ENCODE data around the gene SPATA20.

Gene SPATA20

DNA sequence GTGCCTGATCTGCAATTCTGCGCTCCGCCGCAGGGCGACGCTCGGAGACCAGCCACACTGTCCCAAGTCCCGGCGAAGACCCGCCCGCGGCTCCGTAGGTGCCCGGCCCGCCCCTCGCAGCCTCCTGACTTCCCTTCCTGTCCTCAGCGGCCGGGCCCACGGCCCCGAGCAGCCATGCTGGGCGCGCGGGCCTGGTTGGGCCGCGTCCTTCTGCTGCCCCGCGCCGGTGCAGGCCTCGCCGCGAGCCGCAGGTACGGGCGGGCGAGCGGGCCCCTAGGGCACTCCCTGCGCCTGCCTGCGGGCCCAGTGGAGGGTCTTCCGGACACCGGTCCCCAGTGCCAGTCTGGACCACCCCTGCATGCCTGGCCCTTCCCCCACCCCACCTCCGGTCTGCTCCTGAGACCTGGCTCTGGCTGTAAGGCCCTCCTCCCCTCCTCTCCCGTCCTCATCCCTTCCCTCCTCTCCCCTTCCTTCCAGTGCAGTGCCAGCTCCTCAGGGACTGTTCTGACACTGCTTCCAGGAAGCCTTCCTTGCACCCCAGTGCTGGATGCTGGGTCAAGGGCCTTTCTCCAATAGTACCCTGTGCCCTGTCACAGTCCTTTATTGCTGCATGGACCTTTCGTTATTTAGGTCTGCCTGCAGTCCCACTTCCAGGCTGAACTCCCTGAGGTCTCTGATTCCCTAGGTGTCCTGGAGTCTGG, at the start of gene SPATA20:
Gene SPATA20 (plus strand): TSS at position 140 of the 701 bp plus-strand sequence. CDS start 35 bp downstream, at position 175.
- DNase-seq: peak; percentile 88

DNA sequence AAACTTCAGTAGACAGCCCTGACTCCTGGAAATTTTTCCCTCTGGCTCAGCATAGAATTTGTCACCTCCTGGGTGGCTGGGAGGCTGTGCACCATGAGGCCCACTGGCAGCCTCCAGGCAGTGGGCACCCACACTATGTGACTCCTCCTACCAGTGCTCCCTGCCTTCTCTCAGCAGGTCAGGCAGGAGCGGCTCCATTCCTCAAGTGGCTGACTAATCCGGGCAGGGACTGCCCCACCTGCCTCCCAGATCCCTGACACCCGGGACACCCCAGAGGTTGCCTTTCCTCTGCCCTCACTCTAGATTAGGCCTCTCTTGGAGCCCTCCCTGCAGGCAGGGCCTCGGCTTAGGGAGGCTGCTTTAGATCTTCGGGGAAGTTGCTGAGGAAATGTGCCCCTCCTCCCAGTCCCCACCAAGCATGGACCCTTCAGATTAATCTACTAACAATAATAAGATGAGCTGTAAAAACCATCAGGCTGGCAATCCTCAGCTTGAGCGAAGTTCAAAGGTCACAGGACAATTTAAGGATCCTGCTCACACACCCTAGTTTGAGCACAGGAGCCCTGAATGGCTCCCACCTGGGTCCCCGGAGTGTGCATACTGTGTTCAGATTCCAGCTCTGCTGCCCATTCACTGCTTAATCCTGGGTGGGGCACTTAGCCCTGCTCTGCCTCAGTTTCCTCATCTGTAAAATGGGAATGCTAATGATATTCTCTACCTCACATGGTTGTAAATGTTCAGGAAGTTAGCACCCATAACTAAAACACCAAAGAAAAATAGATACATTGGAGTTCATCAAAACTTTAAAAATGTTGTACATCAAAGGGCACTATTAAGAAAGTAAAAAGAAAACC, 48.7 kb upstream of the SPATA20 start:
- no peak for DNase-seq

DNA sequence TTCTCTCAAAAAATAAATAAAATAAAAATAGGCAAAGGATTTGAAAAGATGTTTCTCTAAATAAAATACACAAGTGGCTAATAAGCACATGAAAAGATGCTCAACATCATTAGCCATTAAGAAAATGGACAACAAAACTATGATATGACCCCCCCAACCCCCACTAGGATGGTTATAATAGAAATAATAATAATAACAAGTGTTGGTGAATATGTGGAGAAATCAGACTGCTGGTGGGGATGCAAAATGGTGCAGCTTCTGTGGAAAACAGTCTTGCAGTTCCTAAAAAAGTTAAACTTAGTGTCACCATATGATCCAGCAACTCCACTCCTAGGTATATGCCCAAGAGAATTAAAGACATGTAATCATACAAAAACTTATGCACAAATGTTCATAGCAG, 47.7 kb upstream of the SPATA20 start:
- no peak for DNase-seq

DNA sequence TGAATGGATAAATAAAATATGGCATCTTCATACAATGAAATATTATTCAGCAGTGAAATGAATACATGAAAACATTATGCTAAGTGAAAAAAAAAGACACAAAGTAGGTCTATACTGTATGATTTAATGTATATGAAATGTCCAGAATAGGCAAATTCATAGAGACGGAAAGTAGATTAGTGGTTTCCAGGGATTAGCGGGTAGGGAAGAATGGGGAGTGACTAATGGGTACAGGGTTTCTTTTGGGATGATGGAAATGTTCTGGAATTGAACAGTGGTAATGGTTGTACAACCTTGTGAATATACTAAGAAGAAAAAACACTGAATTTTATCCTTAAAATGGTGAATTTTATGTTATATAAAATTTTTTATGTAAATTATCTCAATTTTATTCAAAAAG, 47.3 kb upstream of the SPATA20 start:
- no peak for DNase-seq

DNA sequence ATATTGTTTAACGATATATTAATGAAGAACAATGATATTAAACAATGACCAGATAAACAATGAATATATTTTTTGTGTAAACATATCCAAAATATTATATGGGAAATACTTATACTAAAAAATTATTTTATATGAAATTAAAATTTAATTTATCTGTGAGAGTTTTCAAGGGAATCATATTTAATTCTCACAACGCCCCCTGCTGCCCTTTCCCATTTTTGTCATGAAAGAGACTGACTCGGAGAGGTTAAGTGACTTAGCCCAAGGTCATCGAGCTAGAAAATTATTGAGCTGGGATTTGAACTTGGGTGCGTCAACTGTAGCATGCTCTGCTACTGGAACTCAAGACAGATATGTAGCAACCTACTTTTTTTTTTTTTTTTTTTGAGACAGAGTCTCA, 45.9 kb upstream of the SPATA20 start:
- DNase-seq: peak; percentile 42

DNA sequence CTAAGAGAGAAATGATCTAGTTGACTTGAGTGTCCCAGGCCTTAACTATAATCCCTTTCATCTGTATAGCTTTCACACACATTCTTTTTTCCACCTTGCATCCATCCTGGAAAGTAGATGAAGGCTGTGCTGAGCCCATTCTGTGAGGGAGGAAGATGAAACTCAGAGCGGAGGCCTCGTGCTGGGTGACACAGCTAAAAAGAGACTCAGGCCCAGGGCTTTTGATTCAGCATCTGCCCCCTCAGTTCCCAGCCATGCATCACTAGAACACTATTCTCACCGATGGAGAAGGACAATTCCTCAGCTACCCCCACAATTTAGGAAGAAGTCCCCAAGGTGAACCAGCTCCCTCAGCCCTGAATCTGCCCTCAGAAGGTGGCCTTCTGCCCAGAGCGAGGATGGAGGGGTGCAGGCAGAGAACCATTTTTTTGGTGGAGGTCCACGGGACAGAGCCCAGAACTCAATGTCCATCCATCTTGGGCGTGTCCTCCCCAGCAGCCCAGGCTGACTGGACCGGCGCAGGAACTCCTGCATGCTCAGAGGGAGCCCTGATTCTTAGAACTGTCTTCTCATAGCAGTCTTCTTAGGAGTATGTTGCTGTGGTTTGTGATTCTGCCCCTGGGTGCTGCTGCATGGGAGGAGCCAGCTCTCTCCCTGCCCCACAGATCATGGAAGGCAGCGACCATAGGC, 44.5 kb upstream of the SPATA20 start:
- no peak for DNase-seq

DNA sequence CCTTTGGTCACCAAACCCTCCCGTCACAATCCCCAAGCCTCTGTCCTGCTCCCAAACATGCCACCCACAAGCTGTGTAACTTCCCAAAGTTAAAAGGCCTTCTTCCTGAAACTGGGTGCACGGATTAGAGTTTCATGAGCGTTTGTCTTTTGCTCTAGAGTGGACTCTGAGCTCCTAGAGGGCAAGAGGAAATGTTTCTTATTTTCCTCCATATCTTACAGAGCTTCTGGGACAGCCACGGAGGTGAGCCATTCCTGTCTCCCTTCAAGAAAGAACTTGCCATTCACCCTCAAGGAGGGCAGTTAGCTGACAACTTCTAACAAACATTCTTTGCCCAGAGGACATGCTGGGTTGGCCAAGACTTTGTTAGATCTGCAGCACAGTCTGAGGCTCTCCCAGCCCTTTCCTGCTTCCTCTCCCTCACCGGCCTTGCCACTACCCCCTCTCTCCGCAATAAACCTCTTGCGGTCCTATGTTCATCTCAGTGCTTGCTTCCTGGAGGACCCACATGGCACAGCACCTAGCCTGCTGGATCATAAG, 41.3 kb upstream of the SPATA20 start:
- DNase-seq: no peak

DNA sequence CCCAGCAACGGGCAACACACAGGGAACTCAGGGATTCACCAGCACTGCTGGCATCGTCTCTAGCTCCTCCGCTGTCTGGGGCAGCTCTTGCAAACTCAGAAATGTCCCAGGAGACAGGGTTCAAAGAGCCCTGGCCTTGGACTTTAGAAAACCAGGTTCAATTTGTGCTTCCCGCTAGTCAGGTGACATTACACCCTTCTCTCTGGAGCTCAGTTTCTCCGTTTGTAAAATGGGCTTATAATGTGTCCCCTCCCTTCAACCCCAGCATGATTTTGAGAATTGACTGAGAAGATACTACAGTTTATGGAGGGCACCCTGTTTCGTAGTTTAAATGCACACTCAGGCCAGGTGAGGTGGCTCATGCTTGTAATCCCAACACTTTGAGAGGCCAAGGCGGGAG, 40.7 kb upstream of the SPATA20 start:
- DNase-seq: no peak

DNA sequence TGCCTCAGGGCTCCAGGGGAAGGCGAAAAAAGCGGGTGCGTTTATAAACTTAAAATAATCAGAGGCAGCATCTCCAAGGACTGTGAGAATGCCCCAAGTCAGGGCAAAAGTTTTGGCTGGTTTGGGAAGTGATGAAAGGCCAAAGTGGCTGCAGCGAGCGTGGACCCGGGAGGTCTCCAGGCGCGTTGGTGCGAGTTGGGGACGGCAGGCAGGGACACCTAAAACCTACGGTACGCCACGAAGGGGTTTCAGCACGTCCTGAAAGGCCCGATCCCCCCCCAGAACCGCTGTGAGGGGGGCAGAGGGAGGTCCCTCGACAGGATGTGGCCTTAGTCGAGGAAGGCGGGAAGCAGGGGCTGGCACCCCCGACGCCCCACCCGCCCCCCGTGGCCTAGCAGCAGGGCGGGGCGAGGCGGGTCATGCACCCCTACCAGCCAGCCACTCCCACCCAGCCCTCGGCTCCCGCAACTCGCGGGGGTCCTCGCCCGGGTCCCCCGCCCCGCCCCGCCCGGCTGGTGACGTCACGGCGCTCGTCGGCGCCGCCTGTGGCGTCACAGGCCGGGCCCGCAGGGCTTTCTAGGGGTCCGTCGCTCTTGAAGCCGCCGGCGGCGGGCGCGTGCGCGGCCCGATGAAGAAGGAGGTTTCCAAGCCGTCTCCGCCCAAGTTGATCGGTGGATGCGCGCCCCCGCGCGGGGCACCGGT, 39.0 kb upstream of the SPATA20 start, which contains the start of gene MYCBPAP:
Gene MYCBPAP (plus strand): TSS at position 569 of the 702 bp plus-strand sequence. CDS start 236 bp downstream, outside the sequence.
- DNase-seq: peak; percentile 80

DNA sequence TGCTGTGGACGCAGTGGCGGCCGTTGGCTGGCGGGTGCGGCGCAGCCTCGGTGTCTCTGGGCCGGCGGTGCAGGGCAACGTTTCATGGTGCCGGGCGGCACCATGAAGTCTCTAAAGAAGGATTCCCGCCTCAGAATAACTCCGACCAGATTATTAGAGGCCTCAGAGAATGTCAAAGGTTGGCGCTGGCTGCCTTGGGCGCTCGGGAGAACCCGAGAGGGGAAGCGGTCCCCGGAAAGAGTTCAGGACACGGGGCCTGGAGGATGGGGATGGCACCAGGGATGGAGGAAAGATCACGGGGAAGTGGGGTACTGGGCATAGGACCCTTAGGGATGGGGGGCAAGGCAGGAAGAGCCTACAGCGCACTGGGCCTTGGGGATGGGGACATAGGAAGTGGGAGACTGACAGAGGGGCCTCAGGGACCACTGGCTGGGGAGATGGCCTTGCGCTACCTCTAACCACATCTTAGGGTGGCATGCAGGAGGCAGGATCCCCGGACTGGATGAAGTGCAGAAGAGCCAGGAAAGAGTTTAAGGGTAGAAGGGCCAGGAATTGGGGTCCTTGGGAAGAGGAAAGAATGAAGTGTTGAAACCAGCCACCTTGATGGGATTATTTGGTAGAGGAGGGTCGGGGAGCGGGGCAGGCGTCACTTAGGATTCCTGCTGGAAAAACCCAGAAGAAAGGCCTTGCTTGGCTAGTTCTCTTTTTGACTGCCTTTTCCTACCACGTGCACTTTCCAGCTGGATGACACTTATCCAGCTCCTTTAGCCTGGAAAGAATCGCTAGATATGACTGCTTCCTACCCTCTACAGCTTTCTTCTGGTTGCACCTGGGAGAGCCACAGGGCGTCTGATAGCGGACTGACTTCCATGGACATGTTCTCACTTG, 38.2 kb upstream of the SPATA20 start:
- no peak for DNase-seq

DNA sequence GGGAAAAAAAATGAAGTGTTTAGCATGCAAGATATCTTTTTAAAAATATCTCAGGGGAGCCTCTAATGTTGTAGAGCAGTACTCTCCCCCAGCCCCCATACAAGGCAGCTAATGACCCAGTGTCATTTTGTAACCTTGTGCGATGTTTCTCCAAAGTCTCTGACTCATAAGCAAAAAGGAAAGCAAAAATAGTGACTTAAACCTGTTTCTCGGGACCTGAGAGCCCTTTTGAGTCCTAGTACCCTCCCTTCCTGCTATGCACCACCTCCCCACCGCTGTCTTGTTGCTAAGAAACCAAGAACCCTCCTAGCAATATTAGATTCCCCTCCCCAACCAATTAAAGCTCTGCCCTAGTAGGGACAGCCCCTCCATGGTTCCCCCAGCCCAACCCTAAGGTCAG, 35.9 kb upstream of the SPATA20 start:
- DNase-seq: peak; percentile 65

DNA sequence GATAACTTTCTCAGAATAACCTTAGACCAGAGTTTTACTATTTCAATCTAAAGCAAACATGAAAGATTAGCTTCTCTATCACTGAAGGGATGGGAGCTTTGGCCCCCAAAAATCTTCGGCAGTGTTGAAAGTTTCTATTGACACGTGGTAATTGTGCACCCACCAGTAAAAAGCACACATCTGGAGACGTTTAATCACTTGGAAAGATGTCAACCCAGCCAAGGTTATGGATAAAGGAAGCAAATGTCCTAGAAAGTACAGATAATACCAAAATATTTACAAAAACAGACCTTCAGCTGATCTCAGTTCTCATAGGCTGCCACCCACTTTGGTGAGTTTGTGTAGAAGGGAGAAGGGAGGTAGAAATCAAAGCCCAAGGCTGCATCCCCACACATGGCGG, 33.5 kb upstream of the SPATA20 start:
- DNase-seq: no peak

DNA sequence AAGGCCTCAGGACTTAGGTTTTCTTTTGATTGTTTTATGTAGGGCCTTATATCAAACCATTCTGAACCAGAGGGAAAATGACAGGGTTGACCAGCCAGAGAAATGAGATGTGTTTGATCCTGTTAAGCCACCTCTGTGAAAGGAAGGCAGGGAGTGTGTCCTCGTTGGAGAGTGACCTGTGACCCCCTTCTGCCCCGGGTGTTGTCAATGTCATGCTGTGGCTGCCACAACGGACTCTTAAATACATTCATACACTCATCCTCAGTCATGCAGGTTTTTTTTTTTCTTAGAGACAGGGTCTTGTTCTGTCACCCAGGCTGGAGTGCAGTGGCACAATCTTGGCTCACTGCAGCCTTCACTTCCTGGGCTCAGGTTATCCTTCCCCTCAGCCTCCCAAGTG, 32.6 kb upstream of the SPATA20 start:
- DNase-seq: no peak

DNA sequence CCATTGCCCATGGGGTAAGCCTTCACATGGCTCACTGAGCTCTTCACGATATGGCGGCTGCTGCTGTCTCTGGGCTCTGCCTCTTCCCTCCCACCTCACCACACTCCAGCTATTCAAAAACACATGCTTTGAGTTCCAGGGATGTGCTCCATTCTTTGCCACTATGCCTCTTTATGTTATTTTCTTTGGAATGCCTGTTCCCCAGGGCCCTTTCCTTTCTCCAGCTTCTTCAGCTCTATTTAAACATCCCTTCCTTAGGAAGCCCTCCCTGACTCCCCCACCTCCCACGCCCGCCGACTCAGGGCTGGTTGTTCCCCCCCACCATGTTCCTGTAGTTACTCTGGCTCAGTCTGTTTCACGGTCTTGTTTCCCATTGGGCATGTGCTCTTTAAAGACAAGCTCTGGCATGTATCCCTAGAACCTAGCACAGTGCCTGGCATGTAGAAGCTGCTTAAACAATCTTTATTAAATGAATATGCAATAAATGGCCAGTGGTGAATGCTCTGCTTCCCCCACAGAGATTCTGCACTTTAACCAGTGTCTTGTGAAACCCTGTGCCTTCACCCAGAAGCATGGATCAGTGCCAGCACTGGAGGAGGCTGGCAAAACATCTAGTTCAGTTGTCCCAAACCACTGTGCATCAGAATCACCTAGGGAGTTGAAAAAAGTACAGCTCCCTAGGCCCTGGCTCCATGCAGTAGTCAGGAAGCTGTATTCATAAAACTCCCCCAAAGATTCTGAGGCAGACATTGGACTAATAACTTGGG, 31.9 kb upstream of the SPATA20 start:
- no peak for DNase-seq

DNA sequence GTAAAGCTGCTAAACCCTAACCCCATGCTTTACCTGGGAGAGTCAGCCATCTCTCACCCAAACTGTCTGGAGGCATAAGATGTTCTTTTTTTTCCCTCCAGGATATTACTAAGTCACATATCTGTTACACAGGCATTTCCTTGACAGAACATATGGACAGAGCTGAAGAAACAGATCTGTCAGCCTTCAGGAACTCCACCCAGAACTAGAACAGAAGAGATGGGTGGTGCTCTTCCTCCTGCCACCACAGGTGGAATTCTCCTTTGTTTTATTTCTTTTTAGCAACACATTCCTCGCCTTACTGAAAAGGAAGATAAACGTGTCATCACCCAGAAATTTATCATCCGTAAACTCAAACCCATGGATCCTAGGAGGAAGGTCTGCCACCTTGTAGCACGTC, 30.0 kb upstream of the SPATA20 start:
- no peak for DNase-seq

DNA sequence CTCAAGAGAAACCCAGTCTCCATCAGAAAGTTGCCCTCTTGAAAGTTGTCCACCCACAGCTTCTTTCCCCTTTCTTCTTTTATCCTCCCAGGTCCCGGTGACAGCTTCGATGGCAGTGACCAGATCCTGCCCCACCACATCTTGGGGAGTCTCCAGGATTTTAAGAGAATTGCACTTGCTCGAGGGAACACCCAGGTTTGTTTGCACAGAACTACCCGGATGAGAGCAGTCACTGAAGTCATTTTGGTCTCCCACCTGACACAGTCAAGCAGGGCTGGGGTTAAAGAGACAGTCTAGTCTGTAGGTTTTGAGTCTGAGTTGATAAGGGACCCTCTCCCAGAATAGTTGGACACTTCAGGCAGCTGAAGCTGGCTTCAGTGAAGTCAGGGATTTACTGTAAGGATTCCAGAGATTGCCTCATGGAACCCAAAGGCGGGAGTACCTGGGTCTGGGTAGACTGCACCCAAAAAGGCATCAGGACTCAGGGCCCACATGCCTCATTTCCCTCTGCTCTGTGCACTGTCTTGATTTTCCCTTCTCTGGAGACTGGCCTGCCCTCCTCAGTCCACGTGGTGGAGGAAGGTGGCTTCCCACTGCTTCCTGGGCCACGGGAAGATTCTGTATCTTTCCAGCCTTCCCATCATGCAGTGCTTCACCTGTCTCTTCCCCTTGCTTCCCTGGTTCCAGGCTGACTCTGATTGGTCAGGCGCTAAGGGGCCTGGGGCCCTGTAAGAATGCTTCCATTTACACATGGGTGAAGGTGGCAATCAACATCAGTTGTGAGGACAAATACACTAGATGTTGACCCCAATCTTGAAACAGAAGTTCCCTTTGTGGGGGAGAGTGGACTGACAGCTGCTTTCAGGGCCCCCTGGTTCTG, 29.2 kb upstream of the SPATA20 start:
- DNase-seq: no peak

DNA sequence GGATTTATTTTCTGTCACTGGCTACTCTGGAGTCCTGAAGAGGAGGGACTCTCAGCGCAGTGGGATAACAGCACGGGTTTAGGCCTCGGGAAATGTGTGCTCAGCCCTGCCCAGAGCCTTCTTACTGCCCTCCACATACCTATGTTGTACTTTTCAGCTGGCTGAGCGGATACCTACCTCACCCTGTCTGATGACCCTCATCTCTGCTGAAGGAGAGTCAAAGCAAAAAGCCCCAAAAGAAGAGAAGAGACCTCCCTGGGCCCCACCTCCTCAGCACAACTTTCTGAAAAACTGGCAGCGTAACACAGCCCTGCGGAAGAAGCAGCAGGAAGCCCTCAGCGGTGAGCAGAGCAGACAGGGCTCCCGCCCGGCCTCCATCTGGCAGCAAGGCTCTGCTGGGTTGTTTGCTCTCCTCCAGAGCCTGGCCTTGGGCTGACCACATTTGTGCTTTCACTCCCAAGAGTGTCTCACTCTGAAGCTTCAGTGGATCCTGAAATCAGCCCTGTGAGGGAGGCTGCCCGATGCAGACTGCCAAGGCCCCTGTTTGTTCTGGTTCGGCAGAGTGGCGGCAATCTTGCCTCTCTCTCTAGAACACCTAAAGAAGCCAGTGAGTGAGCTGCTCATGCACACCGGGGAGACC, 28.5 kb upstream of the SPATA20 start:
- DNase-seq: no peak

DNA sequence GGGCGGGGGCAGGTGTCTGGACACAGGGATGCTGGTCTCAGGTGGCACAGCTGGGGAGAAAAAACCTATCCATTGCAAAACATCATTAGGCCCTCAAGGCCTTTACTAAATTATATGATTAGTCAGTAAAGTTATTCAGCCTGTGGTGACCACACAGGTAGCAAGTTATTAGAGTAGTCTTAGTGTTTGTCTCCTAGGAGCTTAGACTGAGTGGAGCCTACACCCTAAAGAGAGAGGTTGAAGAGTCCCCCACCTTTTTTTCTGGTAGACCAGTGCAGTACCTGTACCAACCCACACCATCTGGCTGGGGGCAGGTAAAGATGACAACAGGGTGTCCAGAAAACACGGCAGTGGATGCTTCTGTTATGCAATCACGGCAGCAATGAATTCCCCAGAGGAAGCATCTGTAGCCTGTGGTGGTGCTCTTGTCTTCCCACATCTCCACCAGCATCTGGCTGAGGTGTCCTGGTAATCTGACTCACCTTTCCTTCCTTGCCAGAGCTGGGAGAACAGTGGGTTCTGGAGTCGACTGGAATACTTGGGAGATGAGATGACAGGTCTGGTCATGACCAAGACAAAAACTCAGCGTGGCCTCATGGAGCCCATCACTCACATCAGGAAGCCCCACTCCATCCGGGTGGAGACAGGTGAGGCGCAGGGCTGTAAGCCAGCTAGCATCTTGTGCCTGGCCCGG, 27.7 kb upstream of the SPATA20 start:
- no peak for DNase-seq

DNA sequence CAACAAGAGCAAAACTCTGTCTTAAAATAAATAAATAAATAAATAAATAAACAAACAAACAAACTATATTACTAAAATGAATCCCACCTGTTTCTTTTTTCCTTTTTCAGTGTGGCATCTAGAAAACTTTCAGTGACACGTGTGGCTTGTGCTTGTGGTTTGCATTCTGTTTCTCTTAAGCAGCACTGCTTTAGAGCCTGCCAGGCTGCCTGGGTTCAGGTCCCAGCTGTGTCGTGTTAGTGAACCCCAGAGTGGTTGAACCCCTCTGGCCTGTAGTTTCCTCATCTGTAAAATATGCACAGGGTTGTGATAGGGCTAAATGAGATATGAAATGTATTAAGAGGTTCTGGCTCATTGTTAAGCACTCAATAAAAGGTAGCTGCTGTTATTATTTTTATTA, 26.5 kb upstream of the SPATA20 start:
- DNase-seq: no peak
